Cardiac muscle cell (in vitro differentiated cells and primary cell): ENCODE data around the gene DOCK4. TPM values are rescaled to one million over a fixed set of nuclear protein-coding genes. Genes with fewer than 3 reads are reported as not detected.
A peak's percentile ranks its signal among the peaks of the same experiment; 100 is the strongest.

ENCODE experiments used
- DNase-seq, 2 donors: peaks; one replicate each; pipeline versions ENCODE4 v3.0.0 to v3.0.0-alpha.2; 2010 to 2017; ENCODE audit warnings: low read depth in 1 of 2, low spot score in 1 of 2
- H3K27ac ChIP-seq: fragments of 200-600 bp; sonication (generic); 2 replicates; pipeline ENCODE4 v1.5.1; 2016
- H3K27me3 ChIP-seq: fragments of 200-600 bp; sonication (generic); 2 replicates; pipeline ENCODE4 v1.6.0; 2016; ENCODE audit warnings: control low read depth
- H3K36me3 ChIP-seq: fragments of 200-600 bp; sonication (generic); 2 replicates; pipeline ENCODE4 v1.5.1; 2016; ENCODE audit warnings: control low read depth
- H3K4me1 ChIP-seq: fragments of 200-600 bp; sonication (generic); 2 replicates; pipeline ENCODE4 v1.8.1; 2017; ENCODE audit warnings: low read depth, mild to moderate bottlenecking, mixed run types
- H3K4me3 ChIP-seq: fragments of 200-600 bp; sonication (generic); 2 replicates; pipeline ENCODE4 v1.5.1; 2016; ENCODE audit warnings: mild to moderate bottlenecking
- H3K9me3 ChIP-seq: fragments of 200-600 bp; sonication (generic); 2 replicates; pipeline ENCODE4 v1.5.1; 2017; ENCODE audit warnings: low read depth, mild to moderate bottlenecking, control low read depth
- polyA plus RNA-seq: library from polyadenylated mRNA; unstranded; fragments of >200 nt; fragmentation: Nextera tagmentation; extraction: Ambion mirVana; gene quantifications from 2 replicates; pipeline ENCODE4 v1.2.1, GENCODE V29; 2016
- total RNA-seq: library from RNA; depleted of rRNA; stranded (reverse); fragments of >200 nt; gene quantifications from 2 replicates; pipeline ENCODE4 v1.2.3, GENCODE V29; 2016
- TF ChIP-seq, protein P1 (sequence below): IDR thresholded peaks from 2 replicates; pipeline ENCODE4 v1.5.1; 2012; ENCODE audit warnings: low read depth, mild to moderate bottlenecking, low read length

Gene DOCK4
- total and polyA plus RNA-seq, 2 experiments from 2014 or later, result 5.3 to 11.4 TPM

DNA sequence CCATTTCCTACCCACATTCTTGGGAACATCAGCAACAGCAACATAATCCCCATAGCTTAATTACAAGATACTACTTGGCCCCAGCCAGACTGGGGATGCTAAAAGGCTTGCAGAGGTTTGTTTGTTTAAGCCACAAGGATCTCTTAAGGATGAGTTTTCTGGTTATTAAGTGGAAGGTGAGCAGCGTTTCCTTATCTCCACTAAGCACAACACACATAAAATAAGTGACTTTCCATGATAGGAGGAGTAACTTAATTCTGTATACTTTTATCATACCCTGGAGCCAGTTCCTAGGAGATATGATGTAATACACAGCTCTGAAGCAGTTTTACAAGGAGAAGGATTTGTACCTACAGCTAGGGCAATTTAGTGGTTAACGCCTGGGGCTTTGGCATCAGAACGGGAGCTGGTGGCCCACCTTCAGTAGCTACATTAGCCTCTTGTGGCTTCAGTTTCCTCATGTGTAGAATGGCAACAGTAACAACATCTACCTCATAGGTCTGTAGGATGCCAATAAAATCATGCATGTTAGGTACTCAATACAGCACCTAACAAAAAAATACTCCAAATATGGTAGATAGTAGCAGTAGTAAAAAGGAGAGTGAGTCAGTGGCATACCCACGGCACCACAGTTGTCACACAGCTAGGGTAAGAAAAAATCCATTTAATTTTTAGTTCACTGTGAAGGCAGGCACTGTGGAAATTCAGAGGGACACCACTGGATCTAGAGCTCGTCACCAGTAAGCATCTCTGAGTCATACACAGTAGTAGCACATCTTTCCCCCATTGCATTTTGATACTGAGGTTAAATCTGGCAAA is 55.2 kb downstream of the DOCK4 start:
- Histone ChIP-seq H3K4me3 (no peak overlapping the region), H3K27me3 (no peaks in the 10 kb centered on the region), H3K27ac (no peak overlapping the region), H3K9me3 (no peaks in the 10 kb centered on the region), H3K4me1 (no peaks in the 10 kb centered on the region), H3K36me3 (no peaks in the 10 kb centered on the region)
- TF ChIP-seq, protein P1, sequence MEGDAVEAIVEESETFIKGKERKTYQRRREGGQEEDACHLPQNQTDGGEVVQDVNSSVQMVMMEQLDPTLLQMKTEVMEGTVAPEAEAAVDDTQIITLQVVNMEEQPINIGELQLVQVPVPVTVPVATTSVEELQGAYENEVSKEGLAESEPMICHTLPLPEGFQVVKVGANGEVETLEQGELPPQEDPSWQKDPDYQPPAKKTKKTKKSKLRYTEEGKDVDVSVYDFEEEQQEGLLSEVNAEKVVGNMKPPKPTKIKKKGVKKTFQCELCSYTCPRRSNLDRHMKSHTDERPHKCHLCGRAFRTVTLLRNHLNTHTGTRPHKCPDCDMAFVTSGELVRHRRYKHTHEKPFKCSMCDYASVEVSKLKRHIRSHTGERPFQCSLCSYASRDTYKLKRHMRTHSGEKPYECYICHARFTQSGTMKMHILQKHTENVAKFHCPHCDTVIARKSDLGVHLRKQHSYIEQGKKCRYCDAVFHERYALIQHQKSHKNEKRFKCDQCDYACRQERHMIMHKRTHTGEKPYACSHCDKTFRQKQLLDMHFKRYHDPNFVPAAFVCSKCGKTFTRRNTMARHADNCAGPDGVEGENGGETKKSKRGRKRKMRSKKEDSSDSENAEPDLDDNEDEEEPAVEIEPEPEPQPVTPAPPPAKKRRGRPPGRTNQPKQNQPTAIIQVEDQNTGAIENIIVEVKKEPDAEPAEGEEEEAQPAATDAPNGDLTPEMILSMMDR, result no peak
- no peak for DNase-seq

GRCh38 chr7:112149734-112150133 is 56.5 kb downstream of the DOCK4 start:
- Histone ChIP-seq H3K9me3 (no peaks in the 10 kb centered on the region), H3K27me3 (no peaks in the 10 kb centered on the region), H3K4me3 (no peak overlapping the region), H3K4me1 (no peaks in the 10 kb centered on the region), H3K27ac (no peak overlapping the region), H3K36me3 (no peaks in the 10 kb centered on the region)
- no peak for DNase-seq
- TF ChIP-seq, protein P1, result no peak

DNA sequence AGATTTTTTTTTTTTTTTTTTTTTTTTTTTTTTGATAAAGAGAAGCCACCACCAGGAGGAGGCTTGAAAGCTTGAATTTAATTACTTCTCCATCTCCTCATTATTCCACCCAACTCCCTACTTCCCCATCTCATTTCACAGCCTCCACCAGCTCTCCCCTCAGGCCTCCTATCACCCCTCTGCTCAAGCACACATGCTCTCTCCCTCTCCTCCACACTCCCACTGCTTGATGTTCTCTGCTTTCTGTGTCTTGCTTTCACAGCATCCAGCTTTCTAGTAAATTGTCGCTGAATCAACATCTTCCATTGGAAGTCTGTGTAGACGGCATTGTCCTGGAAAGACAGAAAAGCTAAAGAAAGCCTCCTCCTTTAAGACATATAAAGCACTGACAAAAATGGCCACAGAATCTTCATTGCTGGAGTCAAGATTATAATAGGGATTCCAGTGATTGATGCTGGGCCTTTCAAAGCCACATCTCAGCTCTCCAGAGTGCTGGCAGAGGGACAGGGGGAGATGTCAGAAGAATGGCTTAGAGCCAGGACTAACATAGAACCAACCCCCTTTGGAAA is 58.3 kb downstream of the DOCK4 start:
- TF ChIP-seq, protein P1, result no peak
- Histone ChIP-seq H3K4me1 (no peaks in the 10 kb centered on the region), H3K9me3 (no peaks in the 10 kb centered on the region), H3K27ac (no peak overlapping the region), H3K4me3 (no peak overlapping the region), H3K27me3 (no peaks in the 10 kb centered on the region), H3K36me3 (no peaks in the 10 kb centered on the region)
- DNase-seq, result no peak

DNA sequence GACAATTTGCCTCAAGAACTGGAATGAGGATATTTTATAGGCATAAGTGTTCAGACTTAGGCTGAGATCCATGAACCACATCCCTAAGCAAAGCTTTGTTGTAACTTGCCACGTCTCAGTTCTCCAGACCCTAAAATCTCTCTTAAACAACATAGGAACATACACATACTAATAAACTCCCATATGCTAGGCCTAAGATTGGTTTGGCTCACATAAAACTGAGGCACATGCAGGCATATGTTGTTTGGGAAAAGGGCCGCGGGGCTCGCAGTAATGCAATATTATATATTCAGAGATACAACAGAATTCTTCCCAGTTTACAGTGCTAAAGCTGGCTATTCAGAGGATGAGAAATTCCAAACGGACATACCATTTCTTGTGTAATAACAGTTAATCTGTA is 61.0 kb downstream of the DOCK4 start:
- DNase-seq, result no peak
- H3K4me1 ChIP-seq, result no peaks in the 10 kb centered on the region
- no peaks in the 10 kb centered on the region for H3K27me3 ChIP-seq
- H3K27ac ChIP-seq, result no peak overlapping the region
- TF ChIP-seq, protein P1, result no peak
- H3K9me3 ChIP-seq, result no peaks in the 10 kb centered on the region
- H3K36me3 ChIP-seq, result no peaks in the 10 kb centered on the region
- H3K4me3 ChIP-seq, result no peak overlapping the region

- no peak overlapping the region for H3K27ac ChIP-seq
- no peaks in the 10 kb centered on the region for H3K27me3 ChIP-seq
- DNase-seq, result peak in 1 of 2 donors; percentile 78
- TF ChIP-seq, protein P1, result no peak
- no peak overlapping the region for H3K4me3 ChIP-seq
- no peaks in the 10 kb centered on the region for H3K9me3 ChIP-seq
- no peaks in the 10 kb centered on the region for H3K36me3 ChIP-seq
- H3K4me1 ChIP-seq, result no peaks in the 10 kb centered on the region
Measured at GRCh38 chr7:112144284-112145059, 61.7 kb downstream of the DOCK4 start.
